SU-DHL-6 (cell line): Measurements from ENCODE around the gene SEMA4D.

Source experiments
- EZH2phosphoT487 ChIP-seq: fragments of 200-600 bp; sonication (generic), shearing (Covaris generic); conservative IDR thresholded peaks from 2 replicates; pipeline ENCODE4 v1.6.1; 2018; ENCODE audit warnings: mild to moderate bottlenecking, antibody characterized with exemption, low read length, moderate library complexity, mixed read lengths
- TF ChIP-seq, protein P1 (sequence below): fragments of 200-600 bp; sonication (generic); IDR thresholded peaks from one replicate; pipeline ENCODE4 v1.5.1; 2017; ENCODE audit warnings: antibody characterized with exemption, mild to moderate bottlenecking, low read length, moderate library complexity; ENCODE audit not compliant: insufficient read depth, poor library complexity, severe bottlenecking

DNA sequence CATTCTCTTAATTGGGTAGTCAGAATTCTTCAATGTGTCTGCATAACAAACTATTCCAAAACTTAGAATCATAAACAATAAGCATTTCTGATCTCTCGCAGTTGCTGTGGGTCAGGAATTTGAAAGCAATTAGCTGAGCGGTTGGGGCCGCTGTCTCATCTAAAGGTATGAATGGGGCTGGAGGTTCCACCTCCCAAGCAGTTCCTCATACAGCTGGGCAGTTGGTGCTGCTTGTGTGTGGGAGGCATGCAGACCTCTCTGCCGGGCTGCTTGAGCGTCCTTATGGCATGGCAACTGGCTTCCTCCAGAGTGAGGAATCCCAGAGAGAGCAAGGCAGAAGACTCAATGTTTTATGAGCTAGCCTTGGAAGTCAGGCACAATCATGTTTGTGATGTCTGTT is 30.2 kb upstream of the SEMA4D start:
- TF ChIP-seq, protein P1, sequence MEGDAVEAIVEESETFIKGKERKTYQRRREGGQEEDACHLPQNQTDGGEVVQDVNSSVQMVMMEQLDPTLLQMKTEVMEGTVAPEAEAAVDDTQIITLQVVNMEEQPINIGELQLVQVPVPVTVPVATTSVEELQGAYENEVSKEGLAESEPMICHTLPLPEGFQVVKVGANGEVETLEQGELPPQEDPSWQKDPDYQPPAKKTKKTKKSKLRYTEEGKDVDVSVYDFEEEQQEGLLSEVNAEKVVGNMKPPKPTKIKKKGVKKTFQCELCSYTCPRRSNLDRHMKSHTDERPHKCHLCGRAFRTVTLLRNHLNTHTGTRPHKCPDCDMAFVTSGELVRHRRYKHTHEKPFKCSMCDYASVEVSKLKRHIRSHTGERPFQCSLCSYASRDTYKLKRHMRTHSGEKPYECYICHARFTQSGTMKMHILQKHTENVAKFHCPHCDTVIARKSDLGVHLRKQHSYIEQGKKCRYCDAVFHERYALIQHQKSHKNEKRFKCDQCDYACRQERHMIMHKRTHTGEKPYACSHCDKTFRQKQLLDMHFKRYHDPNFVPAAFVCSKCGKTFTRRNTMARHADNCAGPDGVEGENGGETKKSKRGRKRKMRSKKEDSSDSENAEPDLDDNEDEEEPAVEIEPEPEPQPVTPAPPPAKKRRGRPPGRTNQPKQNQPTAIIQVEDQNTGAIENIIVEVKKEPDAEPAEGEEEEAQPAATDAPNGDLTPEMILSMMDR: no peak
- TF ChIP-seq EZH2phosphoT487: no peak
